Stomach (tissue), 4 donors: ENCODE data around the gene TP53RK.

Source experiments
- CTCF ChIP-seq, 7 experiments: fragments of 450-650 bp in 4 of 7; fragments of 200-600 bp in 3 of 7; sonication (generic) in 3 of 7; IDR thresholded peaks; one replicate each; pipeline ENCODE4 v1.5.1; 2016 to 2019; ENCODE audit warnings: antibody characterized with exemption in 7 of 7, control low read depth in 2 of 7, mild to moderate bottlenecking in 1 of 7
- EP300 ChIP-seq: sonication (generic); formaldehyde crosslinking; IDR thresholded peaks from one replicate; pipeline ENCODE4 v1.6.1; 2017; ENCODE audit warnings: antibody characterized with exemption
- POLR2AphosphoS5 ChIP-seq, 3 donors: sonication (generic); formaldehyde crosslinking; IDR thresholded peaks; one replicate each; pipeline ENCODE4 v1.6.1; 2016; ENCODE audit warnings: antibody characterized with exemption in 3 of 3

GRCh38 chr20:46648903-46649649 is 40.2 kb downstream of the TP53RK start:
- TF ChIP-seq CTCF (IDR thresholded peaks at IDR 0.05) (no peak), EP300 (no peak), POLR2AphosphoS5 (IDR thresholded peaks at IDR 0.05) (no peak)
